Keratinocyte (primary cell): ENCODE measurements around the gene ZFP64. TPM values are rescaled to one million over a fixed set of nuclear protein-coding genes. Genes with fewer than 3 reads are reported as not detected.
A peak's percentile ranks its signal among the peaks of the same experiment; 100 is the strongest.

ENCODE experiments used
- DNase-seq: peaks from one replicate; pipeline ENCODE4 v3.0.0-alpha.2; 2011; ENCODE audit warnings: low read depth, missing footprints, low spot score
- FAIRE-seq: peaks from 2 replicates; lab custom pipeline; 2011; peaks lifted over from hg19 to GRCh38; lab: Jason Lieb, UNC
- H2AFZ ChIP-seq: 2 replicates; pipeline ENCODE4 v1.6.0; 2012; ENCODE audit warnings: low read length, control low read depth, inconsistent platforms; ENCODE audit not compliant: control insufficient read depth
- H3K27ac ChIP-seq: 2 replicates; pipeline ENCODE4 v1.5.1; 2011; ENCODE audit warnings: low read length; ENCODE audit not compliant: control insufficient read depth, insufficient read depth
- H3K27me3 ChIP-seq: 3 replicates; pipeline ENCODE4 v1.6.0; 2011; ENCODE audit warnings: low read length; ENCODE audit not compliant: control insufficient read depth, insufficient read depth; ENCODE audit errors: extremely low read depth
- H3K36me3 ChIP-seq, 2 experiments: 2 replicates in 1 of 2; 3 replicates in 1 of 2; pipeline ENCODE4 v1.5.1; 2011; ENCODE audit warnings: low read length in 2 of 2, mild to moderate bottlenecking in 1 of 2; ENCODE audit not compliant: control insufficient read depth in 2 of 2, insufficient read depth in 2 of 2; ENCODE audit errors: extremely low read depth in 1 of 2
- H3K4me1 ChIP-seq: 3 replicates; pipeline ENCODE4 v1.5.1; 2011; ENCODE audit warnings: low read length; ENCODE audit not compliant: control insufficient read depth, insufficient read depth; ENCODE audit errors: extremely low read depth
- H3K4me2 ChIP-seq: 3 replicates; pipeline ENCODE4 v1.6.0; 2011; ENCODE audit warnings: low read depth, low read length; ENCODE audit not compliant: control insufficient read depth, insufficient read depth; ENCODE audit errors: extremely low read depth
- H3K4me3 ChIP-seq, 3 experiments: fragments of 200-600 bp in 1 of 3; sonication (generic) in 1 of 3; 2 replicates in 2 of 3; 3 replicates in 1 of 3; pipeline ENCODE4 v1.5.1; 2011 to 2016; ENCODE audit warnings: low read length in 3 of 3, mild to moderate bottlenecking in 3 of 3, control low read depth in 2 of 3, inconsistent platforms in 1 of 3, low read depth in 1 of 3, mixed read lengths in 1 of 3, mixed run types in 1 of 3, moderate library complexity in 1 of 3; ENCODE audit not compliant: control insufficient read depth in 2 of 3, insufficient read depth in 2 of 3; ENCODE audit errors: extremely low read depth in 1 of 3
- H3K79me2 ChIP-seq: 2 replicates; pipeline ENCODE4 v1.6.0; 2012; ENCODE audit warnings: low read length; ENCODE audit not compliant: control insufficient read depth, insufficient read depth
- H3K9ac ChIP-seq: 3 replicates; pipeline ENCODE4 v1.6.0; 2011; ENCODE audit warnings: low read length; ENCODE audit not compliant: control insufficient read depth, insufficient read depth; ENCODE audit errors: extremely low read depth
- H3K9me1 ChIP-seq: 3 replicates; pipeline ENCODE4 v1.6.0; 2011; ENCODE audit warnings: low read length; ENCODE audit not compliant: control insufficient read depth, insufficient read depth; ENCODE audit errors: extremely low read depth
- H3K9me3 ChIP-seq: 2 replicates; pipeline ENCODE4 v1.5.1; 2012; ENCODE audit warnings: low read depth, low read length; ENCODE audit not compliant: control insufficient read depth
- H4K20me1 ChIP-seq: 3 replicates; pipeline ENCODE4 v1.6.0; 2011; ENCODE audit warnings: low read length; ENCODE audit not compliant: control insufficient read depth, insufficient read depth; ENCODE audit errors: extremely low read depth
- CTCF ChIP-seq, 3 experiments: IDR thresholded peaks in 1 of 3; conservative IDR thresholded peaks in 1 of 3; optimal IDR thresholded peaks in 1 of 3; 2 replicates in 2 of 3; 3 replicates in 1 of 3; pipeline versions ENCODE3 to v1.5.1; 2011; ENCODE audit warnings: low read length in 3 of 3, mild to moderate bottlenecking in 3 of 3, moderate library complexity in 2 of 3, control low read depth in 1 of 3, inconsistent platforms in 1 of 3; ENCODE audit not compliant: insufficient read depth in 2 of 3; ENCODE audit errors: extremely low read depth in 1 of 3
- EZH2 ChIP-seq: IDR thresholded peaks from one replicate; pipeline ENCODE4 v1.6.1; 2012; ENCODE audit warnings: inconsistent platforms, mild to moderate bottlenecking, low read length, moderate library complexity
- dilution Hi-C: fragments of 300-500 bp; cut with MboI; formaldehyde crosslinking; loops from one replicate; pipeline ENCODE4 v1.7.0; 2020; ENCODE audit warnings: low sequenced_read_pairs; ENCODE audit not compliant: extremely low pct_ligation_motif_present
- polyA plus RNA-seq, 5 experiments: library from polyadenylated mRNA; depleted of rRNA in 3 of 5; stranded (reverse) in 3 of 5; stranded (forward) in 1 of 5; unstranded in 1 of 5; fragments of >200 nt; gene quantifications; 1 replicate in 1 of 5; 2 replicates in 3 of 5; 3 replicates in 1 of 5; pipeline versions ENCODE4 v1.2.1 to v1.2.3, GENCODE V29; 2011 to 2012; ENCODE audit warnings: missing spikeins in 2 of 5, low read depth in 1 of 5, low replicate concordance in 1 of 5

The ZFP64 gene
- polyA plus RNA-seq, 1 donor (not counting 4 experiments of a cell fraction or from before 2014, with no cell fraction given) = 27.9 TPM

GRCh38 chr20:52191916-52192718 is 538 bp upstream of the ZFP64 start:
- peaks cover 13% of the 10 kb centered on the region for H3K4me1 ChIP-seq
- peaks cover 19% of the 10 kb centered on the region for H3K79me2 ChIP-seq
- no peaks in the 10 kb centered on the region for H3K9me1 ChIP-seq
- H3K4me3 ChIP-seq = peak overlapping the region; percentile 88 to 97 (median 89)
- H2AFZ ChIP-seq = peak overlapping the region; percentile 95
- dilution Hi-C loops = no loop called here
- H3K27me3 ChIP-seq = no peaks in the 10 kb centered on the region
- TF ChIP-seq CTCF (optimal IDR thresholded peaks at IDR 0.05 in 1 of 3, IDR thresholded peaks at IDR 0.05 in 1 of 3, conservative IDR thresholded peaks at IDR 0.05 in 1 of 3; ENCODE audit: extremely low read depth in 1 of 3, insufficient read depth in 2 of 3, low read length in 3 of 3) (peak in 2 of 3 experiments; percentile 21 to 44), EZH2 (no peak)
- DNase-seq = no peak
- peaks cover 0 to under 1% of the 10 kb centered on the region in 2 experiments for H3K36me3 ChIP-seq
- H3K9me3 ChIP-seq = no peaks in the 10 kb centered on the region
- no peaks in the 10 kb centered on the region for H4K20me1 ChIP-seq
- FAIRE-seq = no peak
- peak overlapping the region; percentile 91 for H3K9ac ChIP-seq
- H3K27ac ChIP-seq = peak overlapping the region; percentile 97
- peak overlapping the region; percentile 76 for H3K4me2 ChIP-seq

GRCh38 chr20:52190437-52191131 is 995 bp downstream of the ZFP64 start:
- H4K20me1 ChIP-seq = no peaks in the 10 kb centered on the region
- dilution Hi-C loops = no loop called here
- peak overlapping the region; percentile 76 for H3K4me2 ChIP-seq
- DNase-seq = no peak
- no peaks in the 10 kb centered on the region for H3K9me3 ChIP-seq
- peak overlapping the region; percentile 97 for H3K27ac ChIP-seq
- H2AFZ ChIP-seq = peak overlapping the region; percentile 38
- TF ChIP-seq CTCF (optimal IDR thresholded peaks at IDR 0.05 in 1 of 3, IDR thresholded peaks at IDR 0.05 in 1 of 3, conservative IDR thresholded peaks at IDR 0.05 in 1 of 3; ENCODE audit: extremely low read depth in 1 of 3, insufficient read depth in 2 of 3, low read length in 3 of 3) = no peak
- TF ChIP-seq EZH2 = no peak
- FAIRE-seq = no peak
- no peaks in the 10 kb centered on the region for H3K9me1 ChIP-seq
- H3K27me3 ChIP-seq = no peaks in the 10 kb centered on the region
- H3K36me3 ChIP-seq = peaks cover 4% of the 10 kb centered on the region in 2 experiments
- peaks cover 22% of the 10 kb centered on the region for H3K79me2 ChIP-seq
- peak overlapping the region; percentile 88 to 97 (median 89) for H3K4me3 ChIP-seq
- peaks cover 13% of the 10 kb centered on the region for H3K4me1 ChIP-seq
- peak overlapping the region; percentile 91 for H3K9ac ChIP-seq
